NCI-H1694 treated with DMSO at 0.1 percent for 48 hours (cell line): ENCODE measurements around the gene TMEM176B.
"Not testable (repeated sequence)": the region's sequence is repeated elsewhere in the genome, so short reads cannot be mapped to it uniquely, and the experiment has no call there.

Experiments
- DNase-seq: peaks from one replicate; lab custom pipeline; 2025; lab: John Stamatoyannopoulos, UW

Gene TMEM176B

DNA sequence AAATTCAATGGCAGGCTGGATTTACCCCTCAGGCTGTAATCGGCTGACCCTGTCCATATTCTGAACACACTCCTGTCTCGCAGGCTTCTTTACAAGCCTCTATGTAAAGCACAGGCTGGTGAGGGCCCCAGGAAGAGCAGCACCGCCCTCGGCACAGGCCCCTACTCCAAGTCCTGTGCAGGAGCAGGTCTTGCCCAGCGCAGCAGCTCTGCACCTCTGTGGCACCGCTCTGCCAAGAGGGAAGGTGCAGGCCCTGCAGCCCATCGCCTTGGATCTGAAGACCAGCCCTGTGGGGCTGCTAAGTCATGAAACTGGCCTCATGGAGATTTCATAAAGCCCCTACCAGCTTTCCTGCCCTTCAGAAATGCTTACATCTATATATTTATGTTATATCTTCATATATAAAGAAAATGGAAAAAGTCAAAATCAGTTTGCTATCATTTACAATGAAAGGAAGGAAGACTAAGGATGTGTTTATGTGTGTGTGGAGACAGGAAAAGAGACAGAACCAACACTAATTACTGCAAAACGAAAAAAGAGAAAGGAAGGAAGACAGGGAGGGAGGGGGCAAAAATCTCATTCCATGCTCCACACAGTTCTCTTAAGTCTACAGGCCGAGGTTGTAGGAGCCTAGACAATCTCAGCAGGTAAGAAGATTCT lies 9.6 kb downstream of the TMEM176B start:
- no peak for DNase-seq

DNA sequence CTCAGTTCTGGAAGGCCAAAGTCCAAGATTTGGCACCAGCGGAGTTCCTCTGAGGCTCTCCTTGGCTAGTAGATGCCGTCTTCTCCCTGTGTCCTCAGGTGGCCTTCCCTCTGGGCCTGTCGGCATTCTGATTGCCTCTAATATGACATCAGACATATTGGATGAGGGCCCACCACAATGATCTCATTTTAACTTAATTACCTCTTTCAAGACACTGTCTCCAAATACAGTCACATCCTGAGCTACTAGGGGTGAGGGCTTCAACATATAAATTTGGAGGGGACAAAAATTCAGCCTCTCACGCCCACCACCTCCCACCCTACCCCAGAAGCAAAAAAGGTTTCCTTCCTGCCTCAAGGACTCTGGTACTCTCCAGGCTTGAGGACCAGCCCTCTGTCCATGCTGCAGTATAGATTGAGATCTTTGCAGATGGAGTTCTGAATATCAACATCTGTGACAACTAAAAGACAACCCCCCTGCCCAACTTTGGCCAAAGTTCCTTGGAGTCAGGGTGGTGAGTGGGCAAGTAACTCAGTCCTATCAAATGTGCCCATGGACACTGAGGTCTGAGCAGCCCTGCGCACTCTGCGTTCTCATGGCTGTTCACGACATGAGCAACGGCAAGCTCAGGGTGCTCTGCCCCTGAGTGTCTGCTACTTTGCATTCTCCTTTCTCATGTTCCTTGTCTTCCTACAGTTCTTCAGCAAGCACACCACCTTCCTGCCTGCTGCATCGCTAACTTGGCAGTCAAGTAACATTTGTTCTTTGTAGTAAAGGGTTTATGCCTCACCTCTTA lies 11.5 kb downstream of the TMEM176B start:
- DNase-seq, result no peak

DNA sequence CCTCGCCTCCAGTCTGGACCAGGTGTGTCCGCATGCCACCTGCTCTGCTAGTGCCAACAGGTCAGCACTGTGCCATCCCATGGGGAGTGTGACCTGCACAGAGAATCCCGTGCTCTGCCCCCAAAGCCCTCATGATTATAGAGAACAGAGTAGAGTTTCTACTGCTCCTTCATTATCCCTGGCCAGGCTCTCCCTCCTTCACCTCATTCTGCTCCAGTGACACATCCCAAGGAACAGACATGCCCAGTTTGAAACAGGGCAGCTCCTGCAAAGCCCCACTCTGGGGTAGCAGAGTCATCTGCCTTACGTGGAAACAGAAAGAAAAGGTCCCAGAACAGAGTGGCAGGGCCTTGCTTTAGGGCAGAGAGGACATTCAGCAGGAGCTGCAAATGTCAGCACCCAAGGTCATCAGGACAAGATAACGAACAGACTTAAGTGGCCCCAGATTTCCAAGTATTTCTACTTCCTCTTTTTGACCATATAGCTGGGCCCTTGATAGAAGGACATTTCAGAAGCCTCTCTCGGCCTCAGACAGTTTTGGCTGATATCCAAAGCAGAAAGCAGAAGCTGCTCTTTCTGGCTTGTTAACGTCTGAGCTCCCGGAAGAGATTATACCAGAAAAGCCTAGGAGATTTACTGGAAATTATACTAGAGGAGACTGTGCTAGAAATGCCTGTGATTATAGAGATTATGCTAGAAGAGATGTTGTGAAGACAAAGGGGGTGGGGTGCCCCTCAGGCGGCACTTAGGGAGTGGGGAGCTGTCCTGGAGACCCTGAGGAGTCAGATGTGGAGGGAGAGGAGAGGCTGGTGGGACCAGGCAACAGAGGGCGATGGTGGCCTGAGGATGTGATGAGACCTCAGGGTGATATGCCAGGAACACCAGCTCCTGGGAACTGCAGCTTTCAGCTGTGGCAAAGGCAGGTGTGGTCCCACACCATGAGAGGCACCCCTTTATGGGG lies 12.6 kb downstream of the TMEM176B start:
- peak; percentile 11 for DNase-seq

DNA sequence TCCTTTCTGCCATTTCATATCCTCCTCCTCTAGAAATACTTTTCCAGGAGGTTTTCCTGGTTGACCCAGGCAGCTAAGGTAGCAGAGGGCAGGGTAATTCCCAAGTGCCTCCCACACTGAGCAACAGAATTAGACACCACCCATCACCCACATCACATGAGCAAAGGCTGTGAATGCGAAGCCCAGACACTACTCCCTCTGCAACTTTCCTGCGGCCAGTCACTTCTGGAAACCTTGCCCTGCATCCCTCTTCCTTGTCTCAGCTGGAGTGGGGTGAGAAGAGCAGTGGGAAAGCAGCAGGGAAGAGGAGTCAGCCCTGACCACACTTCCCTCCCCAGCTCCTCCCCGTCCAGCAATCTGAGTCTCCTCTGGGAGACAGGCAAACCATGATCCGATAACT lies 15.2 kb downstream of the TMEM176B start:
- no peak for DNase-seq

DNA sequence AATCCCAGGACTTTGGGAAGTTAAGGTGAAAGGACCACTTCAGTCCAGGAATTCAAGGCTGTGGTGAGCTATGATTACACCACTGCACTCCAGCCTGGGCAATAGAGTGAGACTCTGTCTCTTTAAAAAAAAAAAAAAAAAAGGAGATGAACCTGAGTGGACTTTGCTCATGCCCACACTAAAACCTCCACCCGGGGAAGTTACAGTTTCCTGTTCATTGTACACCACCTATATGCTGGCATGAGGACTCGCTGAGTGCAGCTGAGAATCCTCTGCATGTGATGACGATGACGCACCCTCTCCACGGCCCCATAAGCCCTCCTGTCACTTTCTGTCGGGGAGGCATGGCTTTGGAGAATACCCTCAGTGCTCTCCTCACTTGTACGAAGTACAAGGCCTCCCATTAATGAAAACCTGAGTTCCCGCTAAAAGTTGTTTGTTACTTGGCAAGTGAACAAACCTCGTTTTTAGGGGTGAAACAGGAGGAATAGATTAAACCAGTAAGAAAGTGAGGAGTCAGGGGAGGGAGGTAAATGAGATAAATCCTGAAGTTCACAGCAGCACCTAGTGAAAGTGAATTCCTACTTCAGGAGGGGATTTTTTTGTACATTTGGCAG lies 15.9 kb downstream of the TMEM176B start:
- no peak for DNase-seq

DNA sequence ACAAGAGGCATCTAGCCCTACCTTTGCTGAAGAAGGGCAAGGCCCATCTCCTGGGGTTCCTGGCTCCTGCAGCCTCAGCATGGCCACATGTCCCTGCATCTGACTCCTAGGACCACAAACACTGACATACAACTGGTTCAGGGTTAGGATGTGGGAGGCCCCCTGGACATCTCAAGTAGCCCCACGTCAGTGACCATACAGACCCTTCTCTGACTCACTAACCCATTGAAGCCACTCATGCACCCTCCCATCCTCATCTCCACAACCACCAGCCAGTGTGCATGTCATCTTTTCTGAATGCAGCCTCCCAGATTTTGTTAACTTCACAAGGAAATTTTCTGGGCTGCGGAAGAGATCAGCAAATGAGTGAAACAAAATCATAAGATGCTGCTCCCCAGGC lies 18.2 kb downstream of the TMEM176B start:
- no peak for DNase-seq

DNA sequence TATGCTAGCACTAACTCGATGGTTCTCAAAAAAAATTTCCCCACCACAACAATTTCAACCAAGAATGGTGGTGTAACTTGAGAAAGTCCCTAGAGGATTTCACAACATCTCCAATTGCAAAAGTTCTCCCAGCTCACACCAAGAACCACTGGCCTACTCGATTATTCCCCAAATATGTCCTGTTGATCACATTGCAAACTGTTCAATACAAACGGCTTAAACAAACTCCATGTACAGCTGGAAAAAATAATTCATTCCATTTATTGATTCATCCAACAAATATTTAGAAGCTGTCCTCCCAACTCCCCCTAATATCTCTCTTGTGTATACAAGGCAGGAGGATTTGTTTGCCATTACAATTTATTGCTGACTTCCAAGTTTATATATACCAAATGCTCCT lies 19.1 kb downstream of the TMEM176B start:
- no peak for DNase-seq

DNA sequence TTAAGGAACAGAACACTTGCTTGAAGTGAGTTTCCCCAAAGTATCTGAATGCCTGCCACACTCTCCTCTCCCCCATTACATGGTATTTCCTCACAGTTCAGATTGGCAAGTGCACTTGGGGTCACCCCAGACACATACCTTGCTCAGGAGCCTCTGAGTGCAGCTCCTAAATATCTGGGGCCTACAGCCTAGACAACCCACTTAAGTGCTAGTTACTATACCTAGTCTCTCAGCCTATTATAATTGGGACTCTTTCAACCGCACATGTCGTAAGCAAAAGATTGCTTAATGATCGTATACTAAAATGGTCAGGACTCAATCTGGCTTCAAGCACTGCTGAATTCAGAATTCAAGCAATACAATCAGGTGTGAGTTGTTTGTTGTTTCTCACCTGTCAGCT lies 19.9 kb downstream of the TMEM176B start:
- DNase-seq, result no peak

DNA sequence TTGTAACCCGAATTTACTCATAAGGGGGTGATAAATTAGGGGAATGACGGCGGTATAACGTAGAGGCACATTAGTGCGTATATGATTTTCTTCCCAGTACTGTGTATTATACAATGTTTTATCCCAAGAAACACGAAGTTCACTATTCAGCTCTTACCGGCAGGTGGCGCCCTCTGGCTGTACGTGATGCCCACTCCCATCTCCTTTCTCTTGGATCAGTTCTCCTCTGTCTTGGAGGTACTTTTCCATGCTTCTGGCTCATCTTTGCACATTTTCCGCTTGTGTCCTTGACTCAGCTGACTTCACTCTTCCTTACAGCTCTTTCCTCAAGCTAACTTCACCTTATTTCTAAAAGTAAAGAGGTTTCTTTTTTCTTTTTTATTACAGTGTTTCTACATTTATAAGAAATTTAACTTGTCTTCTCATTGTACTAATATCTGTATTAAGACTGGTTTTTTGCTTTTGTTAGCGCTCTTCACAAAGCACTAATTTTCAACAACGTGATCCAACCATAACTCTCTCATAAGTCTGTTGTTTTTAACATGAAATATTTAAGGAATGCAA lies 21.3 kb downstream of the TMEM176B start:
- peak; percentile 81 for DNase-seq

DNA sequence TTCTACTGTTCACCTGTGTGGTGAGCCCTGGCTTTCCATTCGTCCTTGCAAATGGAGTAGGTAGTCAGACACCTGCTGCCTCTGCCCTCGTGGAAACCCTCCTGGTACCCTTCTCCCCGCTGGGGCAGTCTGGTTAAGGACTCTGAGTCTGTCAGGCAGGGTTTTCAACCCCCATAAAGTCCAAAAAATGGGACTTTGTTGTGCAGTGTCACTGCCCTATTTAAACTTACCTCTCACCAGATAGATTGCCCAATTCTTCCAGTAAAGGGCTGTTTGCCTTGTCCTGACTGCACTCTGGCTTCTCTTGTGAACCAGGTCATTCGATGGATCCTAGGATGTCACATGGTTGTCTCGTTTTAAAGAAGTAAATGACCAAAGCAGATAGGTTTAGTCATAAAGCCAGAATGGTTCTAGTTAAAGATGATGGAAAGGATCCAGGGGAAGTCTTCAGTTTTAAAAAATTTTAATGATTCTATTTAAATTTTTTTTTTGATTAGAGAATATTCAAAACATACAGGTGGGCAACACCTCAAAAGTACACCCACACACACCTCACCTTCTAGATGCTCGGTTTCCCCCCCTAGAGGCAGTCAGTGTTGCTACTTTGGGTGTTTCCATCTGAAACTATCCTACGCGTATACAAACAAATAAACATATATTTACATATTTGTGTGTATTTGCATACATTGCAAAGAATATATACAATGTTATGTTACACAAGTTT lies 22.0 kb downstream of the TMEM176B start:
- no peak for DNase-seq

DNA sequence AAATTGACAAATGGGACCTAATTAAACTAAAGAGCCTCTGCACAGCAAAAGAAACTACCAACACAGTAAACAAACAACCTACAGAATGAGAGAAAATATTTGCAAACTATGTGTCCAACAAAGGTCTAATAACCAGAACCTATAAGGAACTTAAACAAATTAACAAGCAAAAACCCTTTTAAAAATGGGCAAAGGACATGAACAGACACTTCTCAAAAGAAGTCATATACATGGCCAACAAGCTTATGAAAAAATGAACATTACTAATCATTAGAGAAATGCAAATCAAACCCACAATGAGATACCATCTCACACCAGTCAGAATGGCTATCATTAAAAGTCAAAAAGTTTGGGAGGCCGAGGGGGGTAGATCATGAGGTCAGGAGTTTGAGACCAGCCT lies 26.0 kb downstream of the TMEM176B start:
- DNase-seq, result not testable (repeated sequence)

DNA sequence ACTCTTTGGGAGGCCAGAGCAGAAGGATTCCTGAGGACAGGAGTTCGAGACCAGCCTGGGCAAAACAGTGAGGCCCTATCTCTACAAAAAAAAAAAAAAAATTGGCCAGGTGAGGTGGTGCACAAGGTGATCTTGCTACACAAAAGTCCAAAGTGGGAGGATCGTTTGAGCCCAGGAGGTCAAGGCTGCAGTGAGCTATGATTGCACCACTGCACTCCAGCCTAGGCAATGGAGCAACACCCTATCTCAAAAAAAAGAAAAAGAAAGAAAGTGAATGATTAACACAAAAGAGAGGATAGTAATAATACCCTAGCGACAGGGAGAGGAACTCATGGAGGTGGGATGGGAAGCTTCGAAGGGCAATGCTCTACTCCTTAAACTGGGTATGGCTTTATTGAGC lies 30.4 kb downstream of the TMEM176B start:
- no peak for DNase-seq

DNA sequence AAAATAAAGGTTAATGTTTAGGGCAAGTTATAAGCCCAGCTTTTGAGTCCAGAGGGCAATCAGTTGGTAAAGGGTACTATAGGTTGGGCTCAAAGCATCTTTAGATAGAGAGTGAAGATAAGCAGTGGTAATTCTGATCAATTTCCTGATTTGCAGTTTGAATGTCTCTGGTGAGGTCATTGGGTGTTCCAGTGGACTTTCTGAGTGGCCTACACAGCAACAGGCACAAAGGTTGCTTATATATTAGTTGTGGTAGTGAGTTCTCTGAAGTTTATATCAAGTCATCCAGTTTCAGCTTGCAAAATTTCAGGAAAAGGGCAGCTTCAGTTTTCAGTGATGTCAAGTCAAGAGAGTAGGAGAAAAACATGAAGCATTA lies 33.8 kb downstream of the TMEM176B start:
- DNase-seq, result no peak

DNA sequence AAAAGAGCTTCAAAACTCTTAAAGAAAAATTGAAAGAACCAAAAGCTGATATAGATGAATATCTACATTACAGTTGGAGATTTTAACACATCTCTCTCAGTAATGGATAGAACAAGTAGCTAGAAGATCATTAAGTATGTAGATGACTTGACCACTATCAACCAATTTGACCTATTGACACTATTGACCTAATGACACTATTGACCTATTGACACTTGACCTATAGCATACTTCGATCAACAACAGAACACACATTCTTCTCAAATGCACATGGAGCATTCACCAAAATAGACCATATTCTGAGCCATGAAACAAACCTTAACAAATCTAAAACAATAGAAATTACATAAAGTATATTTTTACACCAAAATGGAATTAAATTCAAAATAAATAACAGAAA lies 40.7 kb downstream of the TMEM176B start:
- DNase-seq, result no peak

DNA sequence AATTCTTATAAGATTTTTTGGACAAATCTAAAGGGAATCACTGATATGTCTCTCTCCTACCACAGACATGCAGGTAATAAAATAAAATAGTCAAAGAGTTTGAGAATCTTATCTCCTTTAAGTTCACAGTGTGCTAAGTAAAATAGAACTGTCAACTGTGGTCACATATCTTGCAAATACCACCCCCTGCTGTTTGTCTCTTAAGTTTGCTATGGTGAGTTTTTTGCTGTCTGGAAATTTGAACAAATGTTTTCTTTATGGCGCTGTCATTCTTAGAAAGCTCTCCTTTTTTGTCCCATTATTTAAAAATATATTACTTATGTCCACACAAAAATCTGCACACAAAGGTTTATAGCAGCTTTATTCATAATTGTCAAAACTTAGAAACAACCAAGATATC lies 43.3 kb downstream of the TMEM176B start:
- DNase-seq, result peak; percentile 4

DNA sequence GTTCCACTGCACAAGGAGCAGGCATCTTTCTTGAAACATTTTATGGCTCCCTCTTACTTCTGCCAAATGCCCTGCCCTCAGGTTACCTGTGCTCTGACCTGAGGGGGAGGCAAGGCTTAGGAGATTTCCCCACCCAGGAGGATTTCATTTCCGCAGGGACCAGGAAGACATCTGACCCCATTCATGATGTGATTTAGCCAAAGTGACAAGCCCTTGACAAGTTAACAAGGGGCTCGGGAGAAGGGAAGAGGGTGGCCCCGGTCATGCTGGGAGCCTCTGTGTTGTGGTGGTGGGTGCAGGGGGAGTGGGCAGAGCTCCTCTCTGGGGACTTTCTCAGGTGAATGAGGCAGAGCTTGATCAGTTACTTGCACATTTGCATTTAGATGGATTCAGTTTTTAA lies 44.0 kb downstream of the TMEM176B start:
- no peak for DNase-seq

DNA sequence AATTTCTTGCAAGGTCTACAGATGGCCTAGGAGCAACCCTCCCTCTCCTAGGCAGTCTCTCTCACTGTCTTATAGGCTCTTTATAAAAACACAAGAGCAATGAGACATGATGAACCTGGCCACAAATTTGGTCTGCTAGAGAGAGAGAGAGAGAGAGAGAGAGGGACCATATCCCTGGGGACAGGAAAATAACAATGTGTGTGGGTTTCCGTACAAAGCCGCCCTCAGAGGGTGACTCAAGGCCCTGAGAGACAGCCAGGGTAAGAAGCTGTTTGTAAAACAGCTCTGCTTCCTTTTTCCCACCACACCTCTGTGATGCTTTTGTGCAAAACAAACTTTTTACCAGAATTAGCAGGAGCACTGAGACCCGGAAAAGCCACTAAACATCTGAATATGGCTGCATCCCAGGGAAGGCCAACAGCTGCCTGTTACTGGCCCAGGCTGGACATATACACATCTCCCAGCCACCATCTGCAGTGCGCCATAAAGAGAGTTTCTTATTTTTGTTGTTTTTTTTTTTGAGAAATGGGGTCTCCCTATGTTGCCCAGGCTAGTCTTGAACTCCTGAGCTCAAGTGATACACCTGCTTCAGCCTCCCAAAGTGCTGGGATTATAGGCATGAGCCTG lies 44.6 kb downstream of the TMEM176B start:
- DNase-seq, result no peak

DNA sequence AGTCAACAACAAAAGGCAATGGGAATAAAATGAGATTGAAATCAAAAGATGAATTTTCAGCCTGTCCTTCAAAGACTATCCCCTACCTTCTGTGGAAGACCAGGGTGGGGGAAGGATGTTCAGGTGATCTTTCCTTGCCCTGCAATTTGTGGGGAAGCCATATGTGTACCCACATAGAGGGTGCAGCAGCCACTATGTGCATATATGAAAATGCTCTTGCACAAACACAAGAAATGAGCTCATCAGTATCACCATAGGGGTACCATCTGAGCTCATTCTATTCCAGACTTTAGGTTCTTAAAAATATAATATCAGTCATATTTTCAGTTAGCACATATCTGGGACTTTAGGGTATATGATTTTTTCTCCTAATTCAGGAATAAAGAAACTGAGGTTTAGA lies 45.2 kb downstream of the TMEM176B start:
- no peak for DNase-seq

DNA sequence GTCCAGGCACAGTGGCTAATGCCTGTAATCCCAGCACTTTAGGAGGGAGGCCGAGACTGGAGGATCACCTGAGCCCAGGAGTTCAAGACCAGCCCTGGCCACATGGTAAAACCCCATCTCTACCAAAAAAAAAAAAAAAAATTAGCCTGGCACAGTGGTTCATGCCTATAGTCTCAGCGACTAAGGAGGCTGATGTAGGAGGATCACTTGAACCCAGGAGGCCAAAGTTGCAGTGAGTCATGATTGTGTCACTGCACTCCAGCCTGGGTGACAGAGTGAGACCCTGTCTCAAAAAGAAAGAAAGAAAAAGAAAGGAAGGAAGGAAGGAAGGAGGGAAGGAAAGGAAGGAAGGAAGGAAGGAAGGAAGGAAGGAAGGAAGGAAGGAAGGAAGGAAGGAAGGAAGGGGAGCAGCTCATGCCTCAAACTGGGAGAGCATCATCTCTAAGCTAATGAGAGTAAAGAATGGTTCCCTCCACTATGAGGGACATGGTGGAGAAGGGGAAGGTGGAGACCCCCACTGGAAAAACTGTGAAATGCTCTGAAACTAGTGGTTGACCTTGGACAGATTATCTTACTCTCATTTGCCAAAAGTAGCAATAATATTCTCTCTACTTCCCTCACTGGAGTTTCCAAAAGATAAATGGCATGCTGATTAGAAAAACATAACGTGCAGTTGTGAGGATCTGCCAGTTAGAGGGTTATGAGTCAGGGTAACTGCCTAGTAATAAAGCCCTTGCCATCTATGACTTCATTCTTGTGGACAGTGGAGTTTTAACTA lies 46.1 kb downstream of the TMEM176B start:
- peak; percentile 17 for DNase-seq

DNA sequence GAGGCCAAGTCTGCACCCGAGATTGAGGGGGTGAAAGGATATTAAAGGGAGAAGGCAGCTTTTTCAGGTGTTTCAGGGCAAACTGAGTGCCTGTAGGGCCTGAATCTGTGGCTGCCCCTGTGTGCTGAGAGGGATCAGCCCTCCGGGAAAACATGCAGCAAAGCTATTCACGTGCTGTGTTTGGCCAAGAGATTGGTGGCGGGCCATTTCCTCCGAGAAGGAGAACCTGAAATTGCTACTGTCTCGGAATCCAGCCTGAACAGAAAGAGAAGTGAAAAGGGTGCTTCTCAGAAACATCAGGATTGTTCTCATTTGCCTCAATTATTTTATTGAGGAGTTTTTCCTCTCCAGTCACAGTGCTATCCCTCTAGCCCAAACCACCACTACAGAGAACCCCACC lies 46.9 kb downstream of the TMEM176B start:
- DNase-seq, result no peak
